Suprapubic skin (tissue), 4 donors: Measurements from ENCODE around the gene ZNF799. TPM values are rescaled to one million over a fixed set of nuclear protein-coding genes. Genes with fewer than 3 reads are reported as not detected.
"Not testable (repeated sequence)": the region's sequence is repeated elsewhere in the genome, so short reads cannot be mapped to it uniquely, and the experiment has no call there.

Source experiments
- DNase-seq, 2 donors: peaks; one replicate each; pipeline ENCODE4 v3.0.0-alpha.2; 2019; ENCODE audit warnings: low spot score in 2 of 2
- H3K27ac ChIP-seq: fragments of 200-600 bp; sonication (generic); one replicate; pipeline ENCODE4 v1.5.1; 2019
- H3K27me3 ChIP-seq: fragments of 200-600 bp; sonication (generic); one replicate; pipeline ENCODE4 v1.5.1; 2019
- H3K36me3 ChIP-seq: fragments of 200-600 bp; sonication (generic); one replicate; pipeline ENCODE4 v1.5.1; 2019
- H3K4me1 ChIP-seq: fragments of 200-600 bp; sonication (generic); one replicate; pipeline ENCODE4 v1.5.1; 2019
- H3K4me3 ChIP-seq: fragments of 200-600 bp; sonication (generic); one replicate; pipeline ENCODE4 v1.5.1; 2019; ENCODE audit warnings: mild to moderate bottlenecking
- H3K9me3 ChIP-seq: fragments of 200-600 bp; sonication (generic); one replicate; pipeline ENCODE4 v1.5.1; 2019
- CTCF ChIP-seq, 2 donors: fragments of 200-600 bp in 1 of 2; fragments of 450-650 bp in 1 of 2; sonication (generic) in 1 of 2; IDR thresholded peaks; one replicate each; pipeline ENCODE4 v1.5.1; 2016 to 2019; ENCODE audit warnings: antibody characterized with exemption in 2 of 2, mild to moderate bottlenecking in 1 of 2, moderate library complexity in 1 of 2
- EP300 ChIP-seq: sonication (generic); formaldehyde crosslinking; IDR thresholded peaks from one replicate; pipeline ENCODE4 v1.6.1; 2017; ENCODE audit warnings: antibody characterized with exemption
- POLR2A ChIP-seq, 2 donors: fragments of 450-650 bp; IDR thresholded peaks; one replicate each; pipeline ENCODE4 v1.6.1; 2017; ENCODE audit warnings: antibody characterized with exemption in 2 of 2, mild to moderate bottlenecking in 2 of 2, moderate library complexity in 2 of 2
- POLR2AphosphoS5 ChIP-seq, 3 donors: sonication (generic); formaldehyde crosslinking; IDR thresholded peaks; one replicate each; pipeline ENCODE4 v1.6.1; 2017; ENCODE audit warnings: antibody characterized with exemption in 3 of 3
- WGBS: methylation state at CpG from one replicate; pipeline ENCODE4 v1.1.5; 2018; 5-methylcytosine and 5-hydroxymethylcytosine counted together
- total RNA-seq, 4 donors: library from RNA; depleted of rRNA; stranded (reverse); fragments of >200 nt; gene quantifications; one replicate each; pipeline ENCODE4 v1.1.0, GENCODE V29; 2016

The ZNF799 gene
- total RNA-seq, 4 donors from 2014 or later, result 1.4 to 8.9 (median 4.5) TPM

- Histone ChIP-seq H3K27ac (peak overlapping the region; percentile 84), H3K36me3 (no peaks in the 10 kb centered on the region), H3K27me3 (no peaks in the 10 kb centered on the region), H3K4me1 (peaks cover 12% of the 10 kb centered on the region), H3K9me3 (no peaks in the 10 kb centered on the region), H3K4me3 (peak overlapping the region; percentile 74)
- TF ChIP-seq EP300 (no peak), CTCF (IDR thresholded peaks at IDR 0.05) (no peak), POLR2AphosphoS5 (IDR thresholded peaks at IDR 0.05) (no peak), POLR2A (IDR thresholded peaks at IDR 0.05) (no peak)
- WGBS, result 6% methylated on average over 26 of the region's 28 CpGs
- peak; percentile 66 to 83 for DNase-seq
Measured at GRCh38 chr19:12364391-12365235, 36.5 kb downstream of the ZNF799 start.

DNA sequence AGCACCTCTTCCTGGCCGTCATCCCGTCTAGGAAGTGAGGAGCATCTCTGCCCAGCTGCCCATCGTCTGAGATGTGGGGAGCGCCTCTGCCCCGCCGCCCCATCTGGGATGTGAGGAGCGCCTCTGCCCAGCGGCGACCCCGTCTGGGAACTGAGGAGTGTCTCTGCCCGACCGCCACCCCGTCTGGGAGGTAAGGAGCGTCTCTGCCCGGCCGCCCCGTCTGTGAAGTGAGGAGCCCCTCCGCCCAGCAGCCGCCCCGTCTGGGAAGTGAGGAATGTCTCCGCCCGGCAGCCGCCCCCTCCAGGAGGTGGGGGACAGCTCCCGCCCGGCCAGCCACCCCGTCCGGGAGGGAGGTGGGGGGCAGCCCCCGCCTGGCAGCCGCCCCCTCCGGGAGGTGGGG lies 38.8 kb downstream of the ZNF799 start:
- not testable (repeated sequence) for H3K27me3 ChIP-seq, DNase-seq, H3K36me3 ChIP-seq, H3K9me3 ChIP-seq, H3K27ac ChIP-seq, H3K4me3 ChIP-seq
- H3K4me1 ChIP-seq, result peaks cover 12% of the 10 kb centered on the region
- 95% methylated on average over 8 of the region's 30 CpGs for WGBS

GRCh38 chr19:12353375-12353774 lies 47.7 kb downstream of the ZNF799 start:
- Histone ChIP-seq H3K27me3 (no peaks in the 10 kb centered on the region), H3K9me3 (peaks cover 37% of the 10 kb centered on the region), H3K4me1 (no peaks in the 10 kb centered on the region), H3K36me3 (peaks cover 25% of the 10 kb centered on the region), H3K27ac (no peak overlapping the region), H3K4me3 (no peak overlapping the region)
- TF ChIP-seq POLR2A (IDR thresholded peaks at IDR 0.05) (no peak), CTCF (IDR thresholded peaks at IDR 0.05) (no peak), EP300 (no peak), POLR2AphosphoS5 (IDR thresholded peaks at IDR 0.05) (no peak)
- 93% methylated on average over 4 of the region's 4 CpGs for WGBS
- no peak for DNase-seq

- TF ChIP-seq EP300, result no peak
- TF ChIP-seq POLR2A (IDR thresholded peaks at IDR 0.05), result no peak
- no peak for TF ChIP-seq CTCF (IDR thresholded peaks at IDR 0.05)
- TF ChIP-seq POLR2AphosphoS5 (IDR thresholded peaks at IDR 0.05), result no peak
- H3K27ac ChIP-seq, result no peak overlapping the region
- DNase-seq, result no peak
- 93% methylated on average over 5 of the region's 5 CpGs for WGBS
- peaks cover 25% of the 10 kb centered on the region for H3K36me3 ChIP-seq
- H3K4me1 ChIP-seq, result no peaks in the 10 kb centered on the region
- no peaks in the 10 kb centered on the region for H3K27me3 ChIP-seq
- peaks cover 37% of the 10 kb centered on the region for H3K9me3 ChIP-seq
- no peak overlapping the region for H3K4me3 ChIP-seq
Measured at GRCh38 chr19:12350890-12351197, 50.2 kb downstream of the ZNF799 start.

GRCh38 chr19:12350185-12350889 lies 50.7 kb downstream of the ZNF799 start:
- Histone ChIP-seq H3K27me3 (no peaks in the 10 kb centered on the region), H3K9me3 (peaks cover 37% of the 10 kb centered on the region), H3K4me1 (no peaks in the 10 kb centered on the region), H3K4me3 (no peak overlapping the region), H3K36me3 (peaks cover 25% of the 10 kb centered on the region), H3K27ac (no peak overlapping the region)
- 96% methylated on average over 8 of the region's 8 CpGs for WGBS
- DNase-seq, result no peak
- TF ChIP-seq POLR2AphosphoS5 (IDR thresholded peaks at IDR 0.05) (no peak), CTCF (IDR thresholded peaks at IDR 0.05) (no peak), POLR2A (IDR thresholded peaks at IDR 0.05) (no peak), EP300 (no peak)
